IgD-negative memory B cell (primary cell): ENCODE measurements around the gene KLHL28. TPM values are rescaled to one million over a fixed set of nuclear protein-coding genes. Genes with fewer than 3 reads are reported as not detected.

Source experiments
- H3K27ac Mint-ChIP-seq, 3 donors: one replicate each; pipeline ENCODE4 v1.8.0; 2020 to 2022; ENCODE audit warnings: mild to moderate bottlenecking in 3 of 3, mixed read lengths in 3 of 3, moderate library complexity in 1 of 3
- H3K27me3 Mint-ChIP-seq: one replicate; pipeline ENCODE4 v1.8.0; 2021; ENCODE audit warnings: mixed read lengths
- H3K36me3 Mint-ChIP-seq: one replicate; pipeline ENCODE4 v1.8.0; 2020; ENCODE audit warnings: mild to moderate bottlenecking, mixed read lengths
- H3K4me1 Mint-ChIP-seq, 3 donors: one replicate each; pipeline ENCODE4 v1.8.0; 2020 to 2022; ENCODE audit warnings: mixed read lengths in 3 of 3, mild to moderate bottlenecking in 1 of 3
- H3K4me3 Mint-ChIP-seq, 4 donors: one replicate each; pipeline ENCODE4 v1.8.0; 2020 to 2022; ENCODE audit warnings: mild to moderate bottlenecking in 4 of 4, mixed read lengths in 4 of 4, moderate library complexity in 3 of 4
- H3K9me3 Mint-ChIP-seq, 3 donors: one replicate each; pipeline ENCODE4 v1.8.0; 2020 to 2021; ENCODE audit warnings: mixed read lengths in 3 of 3, mild to moderate bottlenecking in 1 of 3
- polyA plus RNA-seq: library from polyadenylated mRNA; unstranded; fragments of 300-500 nt; fragmentation: Illumina TruSeq; gene quantifications from one replicate; pipeline ENCODE4 v1.2.3, GENCODE V29; 2021

KLHL28 gene
- polyA plus RNA-seq, 1 donor from 2014 or later = 26.4 TPM

GRCh38 chr14:44944107-44944506 lies 17.6 kb downstream of the KLHL28 start:
- Mint-ChIP-seq H3K27me3 (no peaks in the 10 kb centered on the region), H3K27ac (no peak overlapping the region), H3K36me3 (peaks cover 31% of the 10 kb centered on the region), H3K4me1 (peaks cover 11 to 13% (median 13%) of the 10 kb centered on the region in 3 donors), H3K9me3 (peaks cover 0 to 4% (median 0%) of the 10 kb centered on the region in 3 donors), H3K4me3 (no peak overlapping the region)

- Mint-ChIP-seq H3K4me1 (peaks cover 7 to 17% (median 7%) of the 10 kb centered on the region in 3 donors), H3K27ac (peak overlapping the region in 1 of 3 donors; percentile 47), H3K4me3 (no peak overlapping the region), H3K9me3 (peaks cover 0 to 5% (median 4%) of the 10 kb centered on the region in 3 donors), H3K27me3 (no peaks in the 10 kb centered on the region), H3K36me3 (peaks cover 32% of the 10 kb centered on the region)
These were observed 19.3 kb downstream of the KLHL28 start for GRCh38 chr14:44942436-44942835.

GRCh38 chr14:44941591-44941990 lies 20.2 kb downstream of the KLHL28 start:
- Mint-ChIP-seq H3K27ac (peak overlapping the region in 1 of 3 donors; percentile 47), H3K27me3 (no peaks in the 10 kb centered on the region), H3K4me1 (peaks cover 8 to 13% (median 8%) of the 10 kb centered on the region in 3 donors), H3K4me3 (peak overlapping the region in 1 of 4 donors; percentile 39), H3K9me3 (peaks cover 0 to 5% (median 2%) of the 10 kb centered on the region in 3 donors), H3K36me3 (peaks cover 31% of the 10 kb centered on the region)

- H3K36me3 Mint-ChIP-seq = peaks cover 36% of the 10 kb centered on the region
- H3K9me3 Mint-ChIP-seq = peaks cover 0 to 5% (median 2%) of the 10 kb centered on the region in 3 donors
- no peak overlapping the region for H3K4me3 Mint-ChIP-seq
- peaks cover 13 to 15% (median 14%) of the 10 kb centered on the region in 3 donors for H3K4me1 Mint-ChIP-seq
- H3K27ac Mint-ChIP-seq = no peak overlapping the region
- H3K27me3 Mint-ChIP-seq = no peaks in the 10 kb centered on the region
These were observed 20.8 kb downstream of the KLHL28 start for GRCh38 chr14:44940944-44941343.

GRCh38 chr14:44940211-44940610 lies 21.5 kb downstream of the KLHL28 start:
- Mint-ChIP-seq H3K27ac (no peak overlapping the region), H3K4me1 (peaks cover 13 to 15% (median 14%) of the 10 kb centered on the region in 3 donors)

GRCh38 chr14:44937547-44937946 lies 24.2 kb downstream of the KLHL28 start:
- Mint-ChIP-seq H3K27ac (no peak overlapping the region), H3K4me1 (peaks cover 13 to 18% (median 14%) of the 10 kb centered on the region in 3 donors), H3K36me3 (peaks cover 29% of the 10 kb centered on the region), H3K27me3 (no peaks in the 10 kb centered on the region), H3K4me3 (no peak overlapping the region), H3K9me3 (peaks cover 0 to 5% (median 2%) of the 10 kb centered on the region in 3 donors)

More at GRCh38 chr14:44940211-44940610, 21.5 kb downstream of the KLHL28 start:
- Mint-ChIP-seq H3K27me3 (no peaks in the 10 kb centered on the region), H3K36me3 (peaks cover 36% of the 10 kb centered on the region), H3K4me3 (no peak overlapping the region), H3K9me3 (peaks cover 0 to 5% (median 2%) of the 10 kb centered on the region in 3 donors)

- Mint-ChIP-seq H3K4me3 (no peak overlapping the region), H3K4me1 (peaks cover 9 to 13% (median 10%) of the 10 kb centered on the region in 3 donors), H3K27ac (peak overlapping the region in 1 of 3 donors; percentile 31)
These were observed 26.6 kb downstream of the KLHL28 start for GRCh38 chr14:44935155-44935554.

GRCh38 chr14:44928793-44929192 lies 33.0 kb downstream of the KLHL28 start:
- Mint-ChIP-seq H3K4me1 (peaks cover 0 to 5% (median 2%) of the 10 kb centered on the region in 3 donors), H3K4me3 (no peak overlapping the region), H3K9me3 (no peaks in the 10 kb centered on the region), H3K27ac (no peak overlapping the region), H3K27me3 (no peaks in the 10 kb centered on the region), H3K36me3 (peaks cover 6% of the 10 kb centered on the region)

More at GRCh38 chr14:44935155-44935554, 26.6 kb downstream of the KLHL28 start:
- Mint-ChIP-seq H3K27me3 (no peaks in the 10 kb centered on the region), H3K36me3 (peaks cover 20% of the 10 kb centered on the region), H3K9me3 (peaks cover 0 to 5% (median 0%) of the 10 kb centered on the region in 3 donors)

- peaks cover 0 to 8% (median 1%) of the 10 kb centered on the region in 3 donors for H3K4me1 Mint-ChIP-seq
- H3K27me3 Mint-ChIP-seq = peaks cover 15% of the 10 kb centered on the region
- H3K27ac Mint-ChIP-seq = no peak overlapping the region
- H3K9me3 Mint-ChIP-seq = peaks cover 0 to 2% (median 2%) of the 10 kb centered on the region in 3 donors
- H3K36me3 Mint-ChIP-seq = no peaks in the 10 kb centered on the region
- H3K4me3 Mint-ChIP-seq = no peak overlapping the region
These were observed 46.9 kb downstream of the KLHL28 start for GRCh38 chr14:44914849-44915248.

- Mint-ChIP-seq H3K27ac (no peak overlapping the region), H3K4me3 (no peak overlapping the region), H3K9me3 (peaks cover 0 to 2% (median 2%) of the 10 kb centered on the region in 3 donors), H3K36me3 (no peaks in the 10 kb centered on the region), H3K27me3 (peaks cover 15% of the 10 kb centered on the region), H3K4me1 (peaks cover 0 to 8% (median 1%) of the 10 kb centered on the region in 3 donors)
These were observed 49.5 kb downstream of the KLHL28 start for GRCh38 chr14:44912041-44912869.

- Mint-ChIP-seq H3K4me1 (peaks cover 0 to 8% (median 1%) of the 10 kb centered on the region in 3 donors), H3K27me3 (peaks cover 15% of the 10 kb centered on the region), H3K4me3 (no peak overlapping the region), H3K9me3 (peaks cover 0 to 2% (median 2%) of the 10 kb centered on the region in 3 donors), H3K27ac (no peak overlapping the region), H3K36me3 (no peaks in the 10 kb centered on the region)
These were observed 50.9 kb downstream of the KLHL28 start for GRCh38 chr14:44910821-44911220.

GRCh38 chr14:44901696-44902095 lies 60.1 kb downstream of the KLHL28 start:
- H3K4me3 Mint-ChIP-seq = no peak overlapping the region
- no peaks in the 10 kb centered on the region for H3K27me3 Mint-ChIP-seq
- H3K36me3 Mint-ChIP-seq = no peaks in the 10 kb centered on the region
- no peak overlapping the region for H3K27ac Mint-ChIP-seq
- no peaks in the 10 kb centered on the region for H3K9me3 Mint-ChIP-seq
- H3K4me1 Mint-ChIP-seq = peaks cover 8 to 13% (median 13%) of the 10 kb centered on the region in 3 donors

GRCh38 chr14:44898551-44898950 lies 63.2 kb downstream of the KLHL28 start:
- Mint-ChIP-seq H3K4me3 (peak overlapping the region; percentile 83 to 93 (median 88)), H3K4me1 (peaks cover 9 to 13% (median 13%) of the 10 kb centered on the region in 3 donors), H3K9me3 (no peaks in the 10 kb centered on the region), H3K27me3 (no peaks in the 10 kb centered on the region), H3K27ac (peak overlapping the region; percentile 89 to 95 (median 91)), H3K36me3 (no peaks in the 10 kb centered on the region)

GRCh38 chr14:44897845-44898151 lies 63.9 kb downstream of the KLHL28 start:
- Mint-ChIP-seq H3K27ac (peak overlapping the region; percentile 84 to 95 (median 91)), H3K27me3 (no peaks in the 10 kb centered on the region), H3K4me3 (peak overlapping the region; percentile 83 to 93 (median 88)), H3K9me3 (no peaks in the 10 kb centered on the region), H3K36me3 (no peaks in the 10 kb centered on the region), H3K4me1 (peaks cover 9 to 13% (median 13%) of the 10 kb centered on the region in 3 donors)

- Mint-ChIP-seq H3K27me3 (no peaks in the 10 kb centered on the region), H3K27ac (peak overlapping the region; percentile 91 to 97 (median 97)), H3K4me3 (peak overlapping the region; percentile 83 to 96 (median 92)), H3K9me3 (no peaks in the 10 kb centered on the region), H3K36me3 (no peaks in the 10 kb centered on the region), H3K4me1 (peaks cover 9 to 13% (median 13%) of the 10 kb centered on the region in 3 donors)
These were observed 64.5 kb downstream of the KLHL28 start for GRCh38 chr14:44897041-44897844.
